Stimulated activated CD4-positive, alpha-beta T cell treated with anti-CD3 and anti-CD28 coated beads, Interleukin-1b, Interleukin-23, amount 100 ng/mL, for 48 hours (primary cell): ENCODE results near the gene GPM6B.

Experiments
- DNase-seq: peaks from one replicate; pipeline ENCODE4 v3.0.0-alpha.2; 2020

The GPM6B gene

GRCh38 chrX:13816643-13817627, at the start of gene GPM6B:
TSS of gene GPM6B (minus strand) at chrX:13817093. CDS start at chrX:13816904, 189 bp downstream.
- no peak for DNase-seq

GRCh38 chrX:13864264-13864663, 47.4 kb upstream of the GPM6B start:
- no peak for DNase-seq

GRCh38 chrX:13863324-13863723, 46.4 kb upstream of the GPM6B start:
- DNase-seq = no peak

- no peak for DNase-seq
Measured at GRCh38 chrX:13859724-13860123, 42.8 kb upstream of the GPM6B start.

GRCh38 chrX:13857804-13858203, 40.9 kb upstream of the GPM6B start:
- no peak for DNase-seq

- no peak for DNase-seq
Measured at GRCh38 chrX:13855689-13856450, 39.0 kb upstream of the GPM6B start.

GRCh38 chrX:13854003-13854402, 37.1 kb upstream of the GPM6B start:
- no peak for DNase-seq

GRCh38 chrX:13852001-13852695, 35.3 kb upstream of the GPM6B start:
- DNase-seq = no peak

GRCh38 chrX:13845721-13846378, 29.0 kb upstream of the GPM6B start:
- no peak for DNase-seq

GRCh38 chrX:13843150-13843721, 26.3 kb upstream of the GPM6B start:
- DNase-seq = no peak

GRCh38 chrX:13840121-13840520, 23.2 kb upstream of the GPM6B start:
- no peak for DNase-seq

GRCh38 chrX:13837290-13837745, 20.4 kb upstream of the GPM6B start:
- DNase-seq = no peak

GRCh38 chrX:13836575-13836974, 19.7 kb upstream of the GPM6B start:
- DNase-seq = no peak

- DNase-seq = no peak
Measured at GRCh38 chrX:13835825-13836224, 18.9 kb upstream of the GPM6B start.

GRCh38 chrX:13834355-13834754, 17.5 kb upstream of the GPM6B start:
- DNase-seq = no peak

GRCh38 chrX:13829983-13830382, 13.1 kb upstream of the GPM6B start:
- DNase-seq = no peak

- DNase-seq = no peak
Measured at GRCh38 chrX:13828392-13828791, 11.5 kb upstream of the GPM6B start.

GRCh38 chrX:13827298-13828090, 10.6 kb upstream of the GPM6B start:
- no peak for DNase-seq

GRCh38 chrX:13826770-13827169, 9.9 kb upstream of the GPM6B start:
- DNase-seq = no peak

- DNase-seq = no peak
Measured at GRCh38 chrX:13825178-13825762, 8.4 kb upstream of the GPM6B start.

GRCh38 chrX:13824746-13825145, 7.9 kb upstream of the GPM6B start:
- no peak for DNase-seq
